ENCODE results near the gene WASF3. TPM values are rescaled to one million over a fixed set of nuclear protein-coding genes. Genes with fewer than 3 reads are reported as not detected.

Gene WASF3
- total RNA-seq, 1 experiment from 2014 or later: 2.6 TPM

DNA sequence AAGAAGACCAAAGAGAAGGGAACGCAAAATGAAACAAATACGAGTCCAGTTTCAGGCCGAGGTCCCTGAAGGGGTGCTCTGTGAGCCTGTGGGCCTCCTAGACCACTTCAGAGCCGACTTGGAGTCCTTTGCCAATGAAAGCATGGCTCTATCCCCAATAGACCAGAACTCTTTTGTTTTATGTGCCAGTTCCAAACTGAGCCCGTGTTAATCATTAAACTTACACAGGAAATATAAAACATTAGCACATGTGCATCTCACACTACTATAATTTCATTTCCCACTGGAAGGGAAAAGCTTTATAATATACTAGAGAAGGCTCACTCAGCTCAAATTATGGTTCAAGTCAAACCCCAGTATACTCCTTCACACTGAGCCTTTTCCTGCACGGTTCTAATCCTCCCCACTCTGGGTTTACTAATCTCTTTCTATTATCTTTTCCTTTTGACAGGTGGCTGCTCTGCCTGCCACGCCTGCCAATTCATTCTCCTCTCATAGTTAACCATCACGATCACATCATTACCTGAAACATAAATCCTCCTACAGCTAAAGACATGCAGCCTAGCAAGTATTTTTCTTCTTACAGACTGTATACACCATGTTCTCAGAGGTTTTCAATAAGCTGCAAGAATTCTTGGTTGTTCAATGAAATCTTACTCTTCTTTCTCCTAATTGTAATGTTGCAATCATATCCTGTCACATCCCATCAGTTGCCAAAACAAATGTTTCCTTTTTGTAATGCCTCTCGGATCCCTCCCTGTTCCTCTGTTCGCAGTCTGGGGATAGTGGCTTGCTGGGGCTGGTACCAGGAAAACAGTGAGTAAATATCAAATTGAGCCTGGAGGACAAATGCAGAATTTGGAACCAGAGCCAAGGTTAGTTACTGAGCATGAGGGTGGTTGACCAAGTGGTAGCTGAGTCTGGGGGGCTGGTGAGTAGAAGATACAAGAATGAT is 18.8 kb upstream of the WASF3 start:
- ChIA-PET CTCF (interaction anchor here (1.3 kb wide), 1 partner anchor 160 kb away, joined by 4 read pairs; no protein-coding TSS in a partner anchor), POLR2A (ENCODE audit: unreplicated experiment) (no interaction called here)
- Histone ChIP-seq H3K36me3 (ENCODE audit: low read depth, low read length) (no peaks in the 10 kb centered on the region), H3K9me2 (replicated peaks; ENCODE audit: low read length) (no peaks in the 10 kb centered on the region), H3F3A (ENCODE audit: low read length, unreplicated experiment) (no peaks in the 10 kb centered on the region), H4K20me1 (ENCODE audit: low read length) (no peaks in the 10 kb centered on the region), H2AFZ (ENCODE audit: low read length) (no peak overlapping the region), H3K4me1 (ENCODE audit: insufficient read depth, low read length) (no peaks in the 10 kb centered on the region), H3K4me3 (ENCODE audit: low read length) (no peak overlapping the region), H3K27ac (ENCODE audit: low read length) (no peak overlapping the region), H3K9me3 (ENCODE audit: low read length) (no peaks in the 10 kb centered on the region), H3K79me2 (ENCODE audit: low read length) (no peaks in the 10 kb centered on the region), H3K9ac (ENCODE audit: low read length) (no peak overlapping the region), H3K27me3 (ENCODE audit: low read length) (peaks cover 15% of the 10 kb centered on the region), H3K4me2 (ENCODE audit: low read length) (no peak overlapping the region)
- ATAC-seq (peak; percentile 48; the same call in 1 of the 2 replicates), DNase-seq (peak; percentile 24)
- BruUV-seq (replicated peaks): no TSS peak
- intact Hi-C loops (cut with micrococcal nuclease): no loop called here
- TF ChIP-seq EZH2phosphoT487 (IDR thresholded peaks at IDR 0.05; ENCODE audit: borderline replicate concordance, low read length) (no peak), EZH2 (IDR thresholded peaks at IDR 0.05; ENCODE audit: low read length, unreplicated experiment) (no peak)
- TF ChIP-seq, protein P1, sequence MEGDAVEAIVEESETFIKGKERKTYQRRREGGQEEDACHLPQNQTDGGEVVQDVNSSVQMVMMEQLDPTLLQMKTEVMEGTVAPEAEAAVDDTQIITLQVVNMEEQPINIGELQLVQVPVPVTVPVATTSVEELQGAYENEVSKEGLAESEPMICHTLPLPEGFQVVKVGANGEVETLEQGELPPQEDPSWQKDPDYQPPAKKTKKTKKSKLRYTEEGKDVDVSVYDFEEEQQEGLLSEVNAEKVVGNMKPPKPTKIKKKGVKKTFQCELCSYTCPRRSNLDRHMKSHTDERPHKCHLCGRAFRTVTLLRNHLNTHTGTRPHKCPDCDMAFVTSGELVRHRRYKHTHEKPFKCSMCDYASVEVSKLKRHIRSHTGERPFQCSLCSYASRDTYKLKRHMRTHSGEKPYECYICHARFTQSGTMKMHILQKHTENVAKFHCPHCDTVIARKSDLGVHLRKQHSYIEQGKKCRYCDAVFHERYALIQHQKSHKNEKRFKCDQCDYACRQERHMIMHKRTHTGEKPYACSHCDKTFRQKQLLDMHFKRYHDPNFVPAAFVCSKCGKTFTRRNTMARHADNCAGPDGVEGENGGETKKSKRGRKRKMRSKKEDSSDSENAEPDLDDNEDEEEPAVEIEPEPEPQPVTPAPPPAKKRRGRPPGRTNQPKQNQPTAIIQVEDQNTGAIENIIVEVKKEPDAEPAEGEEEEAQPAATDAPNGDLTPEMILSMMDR (conservative IDR thresholded peaks at IDR 0.05; ENCODE audit: low read depth, low read length): no peak

DNA sequence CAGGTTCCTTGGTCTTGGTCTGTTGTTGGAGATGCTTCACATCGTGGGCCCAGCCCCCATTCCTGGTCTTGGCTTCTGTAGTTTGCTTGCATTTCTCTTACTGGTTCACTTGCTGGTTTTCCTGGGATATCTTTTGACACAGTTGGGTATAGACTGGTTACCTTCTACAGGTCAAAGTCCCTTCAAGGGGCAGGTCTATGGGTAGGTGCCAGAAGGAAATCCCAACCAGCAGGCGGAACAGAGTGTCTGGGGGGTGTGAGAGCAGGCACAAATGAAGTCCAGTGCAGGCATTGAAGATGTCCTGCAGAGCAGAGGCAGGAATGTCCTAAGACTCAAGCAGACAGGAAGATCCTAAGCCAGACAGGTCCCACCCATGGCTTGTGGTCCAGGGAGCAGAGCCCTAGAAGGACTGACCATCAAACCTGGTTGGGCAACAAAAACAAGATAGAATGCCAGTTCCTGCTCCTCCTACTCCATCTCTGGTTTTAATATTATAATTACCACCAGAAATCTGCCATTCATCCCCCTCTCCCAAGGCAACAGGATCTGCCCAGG is 17.7 kb upstream of the WASF3 start:
- Histone ChIP-seq H3K79me2 (ENCODE audit: low read length) (no peaks in the 10 kb centered on the region), H3K4me1 (ENCODE audit: insufficient read depth, low read length) (no peaks in the 10 kb centered on the region), H3K9me2 (replicated peaks; ENCODE audit: low read length) (no peaks in the 10 kb centered on the region), H2AFZ (ENCODE audit: low read length) (no peak overlapping the region), H3K4me3 (ENCODE audit: low read length) (no peak overlapping the region), H3K9me3 (ENCODE audit: low read length) (no peaks in the 10 kb centered on the region), H3F3A (ENCODE audit: low read length, unreplicated experiment) (no peaks in the 10 kb centered on the region), H3K27ac (ENCODE audit: low read length) (no peak overlapping the region), H4K20me1 (ENCODE audit: low read length) (no peaks in the 10 kb centered on the region), H3K36me3 (ENCODE audit: low read depth, low read length) (no peaks in the 10 kb centered on the region), H3K4me2 (ENCODE audit: low read length) (no peak overlapping the region), H3K27me3 (ENCODE audit: low read length) (peaks cover 27% of the 10 kb centered on the region), H3K9ac (ENCODE audit: low read length) (no peak overlapping the region)
- no peak for TF ChIP-seq EZH2 (IDR thresholded peaks at IDR 0.05; ENCODE audit: low read length, unreplicated experiment)
- TF ChIP-seq, protein P1 (conservative IDR thresholded peaks at IDR 0.05; ENCODE audit: low read depth, low read length): no peak
- intact Hi-C loops (cut with micrococcal nuclease): no loop called here
- ATAC-seq: no peak
- no TSS peak for BruUV-seq (replicated peaks)
- ChIA-PET CTCF (no interaction called here), POLR2A (ENCODE audit: unreplicated experiment) (no interaction called here)
- no peak for DNase-seq

DNA sequence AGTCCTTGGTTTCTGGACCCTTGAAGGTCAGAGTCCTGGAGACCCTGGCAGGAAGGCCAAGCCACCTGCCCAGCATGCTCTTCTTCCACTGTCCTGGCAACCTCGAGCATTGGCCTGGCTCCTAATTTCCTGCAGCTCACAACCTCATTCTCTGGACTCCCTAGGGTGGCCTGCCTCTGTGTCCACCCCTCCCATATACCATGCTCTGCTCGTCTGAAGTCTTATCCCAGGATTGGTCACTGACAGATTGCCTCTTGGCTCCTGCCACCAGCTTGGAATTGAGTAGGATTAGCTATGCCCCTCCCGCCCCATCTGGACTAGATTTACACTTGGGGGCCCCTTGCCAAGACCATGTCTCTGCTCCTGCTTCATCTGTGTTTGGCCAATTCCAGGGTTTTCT is 17.1 kb upstream of the WASF3 start:
- Histone ChIP-seq H3K9ac (ENCODE audit: low read length) (no peak overlapping the region), H3K4me1 (ENCODE audit: insufficient read depth, low read length) (no peaks in the 10 kb centered on the region), H3K36me3 (ENCODE audit: low read depth, low read length) (no peaks in the 10 kb centered on the region), H3K9me2 (replicated peaks; ENCODE audit: low read length) (no peaks in the 10 kb centered on the region), H3K27me3 (ENCODE audit: low read length) (peaks cover 31% of the 10 kb centered on the region), H3K9me3 (ENCODE audit: low read length) (no peaks in the 10 kb centered on the region), H2AFZ (ENCODE audit: low read length) (no peak overlapping the region), H3K27ac (ENCODE audit: low read length) (no peak overlapping the region), H3K4me2 (ENCODE audit: low read length) (no peak overlapping the region), H3F3A (ENCODE audit: low read length, unreplicated experiment) (no peaks in the 10 kb centered on the region), H3K4me3 (ENCODE audit: low read length) (no peak overlapping the region), H4K20me1 (ENCODE audit: low read length) (no peaks in the 10 kb centered on the region), H3K79me2 (ENCODE audit: low read length) (no peaks in the 10 kb centered on the region)
- BruUV-seq (replicated peaks): no TSS peak
- intact Hi-C loops (cut with micrococcal nuclease): no loop called here
- POLR2A ChIA-PET (ENCODE audit: unreplicated experiment): no interaction called here
- TF ChIP-seq EZH2 (IDR thresholded peaks at IDR 0.05; ENCODE audit: low read length, unreplicated experiment) (no peak), EZH2phosphoT487 (IDR thresholded peaks at IDR 0.05; ENCODE audit: borderline replicate concordance, low read length) (no peak)
- TF ChIP-seq, protein P1 (conservative IDR thresholded peaks at IDR 0.05; ENCODE audit: low read depth, low read length): no peak
- CTCF ChIA-PET: no interaction called here
- ATAC-seq: no peak
- DNase-seq: no peak

Data from PC-3 (cell line).